ENCODE measurements around the gene RFK. TPM values are rescaled to one million over a fixed set of nuclear protein-coding genes. Genes with fewer than 3 reads are reported as not detected.

Gene RFK
- total RNA-seq, 1 experiment from 2014 or later, result 14.0 TPM

DNA sequence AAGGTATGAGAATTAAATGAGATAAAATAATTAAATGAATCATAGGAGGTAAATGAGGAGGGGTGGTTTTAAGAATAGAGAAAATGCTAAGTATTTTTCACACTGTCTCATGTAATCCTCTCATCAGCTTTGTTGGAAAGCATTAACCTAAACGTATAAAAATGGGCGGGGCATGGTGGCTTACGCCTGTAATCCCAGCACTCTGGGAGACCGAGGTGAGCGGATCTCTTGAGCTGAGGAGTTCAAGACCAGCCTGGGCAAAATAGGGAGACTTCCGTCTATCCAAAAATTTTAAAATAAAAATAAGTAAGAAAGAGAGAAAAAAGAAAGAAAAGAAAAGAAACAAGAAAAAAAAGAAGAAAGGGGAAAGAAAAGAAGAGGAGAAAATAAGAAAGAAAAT is 1.9 kb upstream of the RFK start:
- no peak overlapping the region for H3K27ac Mint-ChIP-seq (ENCODE audit: unreplicated experiment)
- CTCF ChIA-PET, result no interaction called here
- intact Hi-C loops (cut with micrococcal nuclease; ENCODE audit: unreplicated experiment), result no loop called here

DNA sequence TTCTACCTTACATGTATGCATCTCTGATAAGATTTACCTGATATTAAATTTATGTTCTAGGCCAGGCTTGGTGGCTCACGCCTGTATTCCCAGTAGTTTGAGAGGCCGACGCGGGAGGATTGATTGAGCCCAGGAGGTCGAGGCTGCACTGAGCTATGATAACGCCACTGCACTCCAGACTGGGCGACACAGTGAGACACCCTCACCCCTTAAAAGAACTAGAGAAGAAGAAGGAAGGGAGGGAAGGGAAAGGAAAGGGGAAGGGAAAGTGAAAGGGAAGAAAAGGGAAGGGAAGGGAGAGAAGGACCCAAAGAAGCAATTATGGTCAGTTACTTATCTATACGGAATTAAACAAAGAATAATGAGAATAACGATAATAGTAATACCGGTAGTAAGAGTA is 1.2 kb upstream of the RFK start:
- peak overlapping the region; percentile 82 for H3K4me3 Mint-ChIP-seq (ENCODE audit: low read depth, unreplicated experiment)
- peaks cover 6% of the 10 kb centered on the region for H3K4me1 Mint-ChIP-seq (ENCODE audit: low read depth, unreplicated experiment)
- intact Hi-C loops (cut with micrococcal nuclease; ENCODE audit: unreplicated experiment), result no loop called here
- no TSS peak for BruUV-seq (replicated peaks)
- H3K27me3 Mint-ChIP-seq (ENCODE audit: unreplicated experiment), result no peaks in the 10 kb centered on the region
- no peaks in the 10 kb centered on the region for H3K9me3 Mint-ChIP-seq (ENCODE audit: low read depth, unreplicated experiment)
- H3K36me3 Mint-ChIP-seq (ENCODE audit: insufficient read depth, unreplicated experiment), result peaks cover 23% of the 10 kb centered on the region
- no peak overlapping the region for H3K27ac Mint-ChIP-seq (ENCODE audit: unreplicated experiment)
- CTCF ChIA-PET, result interaction anchor here (1.0 to 1.2 kb wide), 2 partner anchors 9 to 540 kb away, joined by 3 to 4 read pairs; no protein-coding TSS in a partner anchor
- TF ChIP-seq, protein P1, sequence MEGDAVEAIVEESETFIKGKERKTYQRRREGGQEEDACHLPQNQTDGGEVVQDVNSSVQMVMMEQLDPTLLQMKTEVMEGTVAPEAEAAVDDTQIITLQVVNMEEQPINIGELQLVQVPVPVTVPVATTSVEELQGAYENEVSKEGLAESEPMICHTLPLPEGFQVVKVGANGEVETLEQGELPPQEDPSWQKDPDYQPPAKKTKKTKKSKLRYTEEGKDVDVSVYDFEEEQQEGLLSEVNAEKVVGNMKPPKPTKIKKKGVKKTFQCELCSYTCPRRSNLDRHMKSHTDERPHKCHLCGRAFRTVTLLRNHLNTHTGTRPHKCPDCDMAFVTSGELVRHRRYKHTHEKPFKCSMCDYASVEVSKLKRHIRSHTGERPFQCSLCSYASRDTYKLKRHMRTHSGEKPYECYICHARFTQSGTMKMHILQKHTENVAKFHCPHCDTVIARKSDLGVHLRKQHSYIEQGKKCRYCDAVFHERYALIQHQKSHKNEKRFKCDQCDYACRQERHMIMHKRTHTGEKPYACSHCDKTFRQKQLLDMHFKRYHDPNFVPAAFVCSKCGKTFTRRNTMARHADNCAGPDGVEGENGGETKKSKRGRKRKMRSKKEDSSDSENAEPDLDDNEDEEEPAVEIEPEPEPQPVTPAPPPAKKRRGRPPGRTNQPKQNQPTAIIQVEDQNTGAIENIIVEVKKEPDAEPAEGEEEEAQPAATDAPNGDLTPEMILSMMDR (IDR thresholded peaks at IDR 0.05; ENCODE audit: unreplicated experiment), result no peak
- DNase-seq, result no peak

More for the DNA sequence above, 1.9 kb upstream of the RFK start:
- TF ChIP-seq, protein P1 (IDR thresholded peaks at IDR 0.05; ENCODE audit: unreplicated experiment), result no peak
- Mint-ChIP-seq H3K4me1 (ENCODE audit: low read depth, unreplicated experiment) (peaks cover 12% of the 10 kb centered on the region), H3K27me3 (ENCODE audit: unreplicated experiment) (no peaks in the 10 kb centered on the region), H3K36me3 (ENCODE audit: insufficient read depth, unreplicated experiment) (peaks cover 23% of the 10 kb centered on the region), H3K4me3 (ENCODE audit: low read depth, unreplicated experiment) (no peak overlapping the region), H3K9me3 (ENCODE audit: low read depth, unreplicated experiment) (no peaks in the 10 kb centered on the region)
- no TSS peak for BruUV-seq (replicated peaks)
- DNase-seq, result no peak

DNA sequence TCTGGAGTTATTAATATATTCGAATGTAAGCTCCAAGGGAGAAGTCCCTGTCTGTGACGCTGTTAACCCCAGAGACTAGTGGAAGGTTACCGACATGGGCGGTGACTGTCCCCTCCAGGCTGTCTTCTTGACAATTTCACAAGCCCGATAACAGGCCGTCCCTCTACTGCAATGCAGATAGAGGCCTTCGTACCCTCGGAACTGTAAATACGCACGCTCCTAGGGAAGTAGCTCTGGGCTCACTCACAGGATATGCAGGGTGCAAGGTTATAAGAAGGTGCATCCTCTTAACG is 680 bp upstream of the RFK start:
- Mint-ChIP-seq H3K4me3 (ENCODE audit: low read depth, unreplicated experiment) (peak overlapping the region; percentile 82), H3K27ac (ENCODE audit: unreplicated experiment) (peak overlapping the region; percentile 91), H3K4me1 (ENCODE audit: low read depth, unreplicated experiment) (peaks cover 1% of the 10 kb centered on the region), H3K36me3 (ENCODE audit: insufficient read depth, unreplicated experiment) (peaks cover 23% of the 10 kb centered on the region), H3K9me3 (ENCODE audit: low read depth, unreplicated experiment) (no peaks in the 10 kb centered on the region), H3K27me3 (ENCODE audit: unreplicated experiment) (no peaks in the 10 kb centered on the region)
- CTCF ChIA-PET, result interaction anchor here (0.7 to 1.8 kb wide), 5 partner anchors 9 to 540 kb away, joined by 3 to 5 read pairs (median 4); no protein-coding TSS in a partner anchor
- TSS peak; percentile 89 for BruUV-seq (replicated peaks)
- peak; percentile 13 for DNase-seq
- intact Hi-C loops (cut with micrococcal nuclease; ENCODE audit: unreplicated experiment), result loop anchor here (1.0 kb wide), 1 partner anchor 214 kb away; no protein-coding TSS in a partner anchor
- TF ChIP-seq, protein P1 (IDR thresholded peaks at IDR 0.05; ENCODE audit: unreplicated experiment), result no peak

DNA sequence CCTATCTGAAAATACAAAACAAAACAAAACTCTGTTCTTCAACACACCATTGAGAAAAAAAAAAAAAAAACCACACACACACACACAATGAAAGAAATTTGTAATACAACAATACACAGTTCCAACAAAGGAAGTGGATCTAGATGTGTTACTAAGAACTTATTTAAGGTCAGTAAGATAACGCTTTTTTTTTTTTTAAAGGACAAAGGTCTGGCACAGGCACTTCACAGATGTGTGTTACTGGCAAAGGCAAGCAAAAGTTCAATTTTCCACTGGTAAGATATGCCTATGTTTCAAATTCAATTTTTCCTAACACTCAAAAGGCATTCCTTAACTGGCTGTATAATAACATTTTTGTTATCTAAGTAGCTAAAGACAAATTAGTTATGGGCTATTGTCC is 3.6 kb downstream of the RFK start:
- Mint-ChIP-seq H3K36me3 (ENCODE audit: insufficient read depth, unreplicated experiment) (peaks cover 23% of the 10 kb centered on the region), H3K27ac (ENCODE audit: unreplicated experiment) (no peak overlapping the region), H3K4me3 (ENCODE audit: low read depth, unreplicated experiment) (no peak overlapping the region), H3K27me3 (ENCODE audit: unreplicated experiment) (no peaks in the 10 kb centered on the region), H3K4me1 (ENCODE audit: low read depth, unreplicated experiment) (no peaks in the 10 kb centered on the region), H3K9me3 (ENCODE audit: low read depth, unreplicated experiment) (no peaks in the 10 kb centered on the region)
- DNase-seq, result no peak
- TF ChIP-seq, protein P1 (IDR thresholded peaks at IDR 0.05; ENCODE audit: unreplicated experiment), result no peak
- BruUV-seq (replicated peaks), result no TSS peak
- CTCF ChIA-PET, result no interaction called here
- intact Hi-C loops (cut with micrococcal nuclease; ENCODE audit: unreplicated experiment), result no loop called here
